OCI-LY1 (cell line): ENCODE results near the gene PUM2.

Source experiments
- H2AFZ ChIP-seq: fragments of 200-600 bp; sonication (generic), shearing (Covaris generic); 2 replicates; pipeline ENCODE4 v1.6.0; 2014; ENCODE audit warnings: antibody characterized with exemption, mild to moderate bottlenecking, low read length
- H3F3A ChIP-seq: fragments of 200-600 bp; sonication (generic), shearing (Covaris generic); 2 replicates; pipeline ENCODE4 v1.6.0; 2014; ENCODE audit warnings: mild to moderate bottlenecking, antibody characterized with exemption, low read length, moderate library complexity; ENCODE audit not compliant: insufficient read depth
- H3K27ac ChIP-seq: fragments of 200-600 bp; sonication (generic); 2 replicates; pipeline ENCODE4 v1.5.1; 2014; ENCODE audit warnings: low read length, mixed run types, mild to moderate bottlenecking, low read depth; ENCODE audit not compliant: poor library complexity, severe bottlenecking
- H3K27me3 ChIP-seq: fragments of 200-600 bp; sonication (generic); 2 replicates; pipeline ENCODE4 v1.6.0; 2014; ENCODE audit warnings: antibody characterized with exemption, mild to moderate bottlenecking, low read length, moderate library complexity; ENCODE audit not compliant: insufficient read depth
- H3K36me3 ChIP-seq: fragments of 200-600 bp; sonication (generic); 2 replicates; pipeline ENCODE4 v1.6.1; 2014; ENCODE audit warnings: mild to moderate bottlenecking, antibody characterized with exemption, low read length, moderate library complexity, mixed read lengths; ENCODE audit not compliant: insufficient read depth
- H3K4me1 ChIP-seq: fragments of 200-600 bp; sonication (generic); 2 replicates; pipeline ENCODE4 v1.5.1; 2014; ENCODE audit warnings: mild to moderate bottlenecking, low read length, moderate library complexity; ENCODE audit not compliant: insufficient read depth, severe bottlenecking
- H3K4me2 ChIP-seq: fragments of 200-600 bp; sonication (generic), shearing (Covaris generic); 2 replicates; pipeline ENCODE4 v1.6.1; 2014; ENCODE audit warnings: low read length
- H3K4me3 ChIP-seq: fragments of 200-600 bp; sonication (generic); 2 replicates; pipeline ENCODE4 v1.5.1; 2014; ENCODE audit warnings: low read length, low read depth, mild to moderate bottlenecking, mixed read lengths; ENCODE audit not compliant: poor library complexity, severe bottlenecking
- H3K79me2 ChIP-seq: fragments of 200-600 bp; shearing (Covaris generic); 2 replicates; pipeline ENCODE4 v1.6.1; 2016; ENCODE audit warnings: mixed run types, low read length, mixed read lengths; ENCODE audit not compliant: insufficient read depth
- H3K9ac ChIP-seq: fragments of 200-600 bp; sonication (generic), shearing (Covaris generic); 2 replicates; pipeline ENCODE4 v1.6.1; 2014; ENCODE audit warnings: mild to moderate bottlenecking, low read length, mixed read lengths
- H3K9me2 ChIP-seq: fragments of 200-600 bp; sonication (generic), shearing (Covaris generic); 2 replicates; pipeline ENCODE4 v1.6.1; 2014; ENCODE audit warnings: low read depth, mild to moderate bottlenecking, low read length, mixed read lengths
- H3K9me3 ChIP-seq: fragments of 200-600 bp; shearing (Covaris generic); 2 replicates; pipeline ENCODE4 v1.6.1; 2014; ENCODE audit warnings: low read length, mixed read lengths
- H4K20me1 ChIP-seq: fragments of 200-600 bp; sonication (generic), shearing (Covaris generic); 2 replicates; pipeline ENCODE4 v1.6.0; 2016; ENCODE audit warnings: mild to moderate bottlenecking, low read length; ENCODE audit not compliant: insufficient read depth
- EZH2 ChIP-seq: fragments of 200-600 bp; sonication (generic), shearing (Covaris generic); IDR thresholded peaks from 2 replicates; pipeline ENCODE4 v1.8.0; 2017; ENCODE audit warnings: borderline replicate concordance, mixed run types, mild to moderate bottlenecking, antibody characterized with exemption, low read length, moderate library complexity, mixed read lengths
- TF ChIP-seq, protein P1 (sequence below): fragments of 200-600 bp; sonication (generic), shearing (Covaris generic); IDR thresholded peaks from 2 replicates; pipeline ENCODE4 v1.5.1; 2017; ENCODE audit warnings: mild to moderate bottlenecking, antibody characterized with exemption, low read length, moderate library complexity, mixed read lengths

Gene PUM2

DNA sequence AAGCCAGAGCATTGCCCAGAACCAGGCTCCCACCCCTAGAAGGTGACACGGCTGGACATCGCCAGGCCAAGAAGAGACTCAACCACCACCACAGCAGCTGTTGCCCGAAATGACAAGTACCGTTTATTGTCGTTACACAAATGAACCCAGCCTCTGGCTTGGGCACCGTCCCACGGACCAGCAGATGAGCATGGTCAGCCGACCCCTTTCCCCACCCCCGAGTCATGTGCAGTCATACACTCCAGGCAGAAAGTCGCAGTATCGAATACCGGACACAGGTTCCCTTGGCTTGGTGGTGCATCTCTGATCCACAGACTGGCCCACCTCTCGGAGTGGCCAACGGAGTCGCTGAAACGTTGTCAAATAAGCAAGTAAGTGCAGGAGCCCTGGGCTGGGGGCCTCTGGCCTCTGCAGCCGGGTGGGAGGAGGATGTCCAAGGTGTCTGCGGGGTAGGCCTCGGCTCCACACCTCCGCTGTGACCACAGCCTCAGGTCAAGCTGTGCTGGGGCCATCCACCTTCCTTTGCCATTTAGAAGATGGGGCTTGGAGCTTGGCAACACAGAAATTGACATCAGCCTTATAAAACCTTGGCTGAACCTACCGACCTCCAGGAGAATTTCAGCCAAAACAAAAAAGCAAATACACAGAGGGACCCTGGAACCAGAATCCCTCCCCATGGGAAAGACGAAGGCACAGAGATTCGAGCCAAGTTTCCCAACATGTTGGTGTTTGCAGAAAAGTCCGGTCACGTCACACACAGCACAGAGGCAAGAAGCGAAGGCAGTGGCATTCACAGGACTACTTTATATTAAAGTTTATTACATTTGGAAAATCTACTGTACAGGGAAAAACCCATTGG, 149.7 kb downstream of the PUM2 start:
- no peaks in the 10 kb centered on the region for H3K9me3 ChIP-seq
- H3K79me2 ChIP-seq: no peaks in the 10 kb centered on the region
- no peaks in the 10 kb centered on the region for H3F3A ChIP-seq
- H3K4me2 ChIP-seq: no peak overlapping the region
- no peak overlapping the region for H2AFZ ChIP-seq
- H3K27me3 ChIP-seq: no peaks in the 10 kb centered on the region
- H3K9me2 ChIP-seq: no peaks in the 10 kb centered on the region
- no peak overlapping the region for H3K9ac ChIP-seq
- H3K4me1 ChIP-seq: no peaks in the 10 kb centered on the region
- no peak overlapping the region for H3K4me3 ChIP-seq
- TF ChIP-seq, protein P1, sequence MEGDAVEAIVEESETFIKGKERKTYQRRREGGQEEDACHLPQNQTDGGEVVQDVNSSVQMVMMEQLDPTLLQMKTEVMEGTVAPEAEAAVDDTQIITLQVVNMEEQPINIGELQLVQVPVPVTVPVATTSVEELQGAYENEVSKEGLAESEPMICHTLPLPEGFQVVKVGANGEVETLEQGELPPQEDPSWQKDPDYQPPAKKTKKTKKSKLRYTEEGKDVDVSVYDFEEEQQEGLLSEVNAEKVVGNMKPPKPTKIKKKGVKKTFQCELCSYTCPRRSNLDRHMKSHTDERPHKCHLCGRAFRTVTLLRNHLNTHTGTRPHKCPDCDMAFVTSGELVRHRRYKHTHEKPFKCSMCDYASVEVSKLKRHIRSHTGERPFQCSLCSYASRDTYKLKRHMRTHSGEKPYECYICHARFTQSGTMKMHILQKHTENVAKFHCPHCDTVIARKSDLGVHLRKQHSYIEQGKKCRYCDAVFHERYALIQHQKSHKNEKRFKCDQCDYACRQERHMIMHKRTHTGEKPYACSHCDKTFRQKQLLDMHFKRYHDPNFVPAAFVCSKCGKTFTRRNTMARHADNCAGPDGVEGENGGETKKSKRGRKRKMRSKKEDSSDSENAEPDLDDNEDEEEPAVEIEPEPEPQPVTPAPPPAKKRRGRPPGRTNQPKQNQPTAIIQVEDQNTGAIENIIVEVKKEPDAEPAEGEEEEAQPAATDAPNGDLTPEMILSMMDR: no peak
- TF ChIP-seq EZH2: no peak
- no peak overlapping the region for H3K27ac ChIP-seq
- H4K20me1 ChIP-seq: no peaks in the 10 kb centered on the region
- H3K36me3 ChIP-seq: no peaks in the 10 kb centered on the region

DNA sequence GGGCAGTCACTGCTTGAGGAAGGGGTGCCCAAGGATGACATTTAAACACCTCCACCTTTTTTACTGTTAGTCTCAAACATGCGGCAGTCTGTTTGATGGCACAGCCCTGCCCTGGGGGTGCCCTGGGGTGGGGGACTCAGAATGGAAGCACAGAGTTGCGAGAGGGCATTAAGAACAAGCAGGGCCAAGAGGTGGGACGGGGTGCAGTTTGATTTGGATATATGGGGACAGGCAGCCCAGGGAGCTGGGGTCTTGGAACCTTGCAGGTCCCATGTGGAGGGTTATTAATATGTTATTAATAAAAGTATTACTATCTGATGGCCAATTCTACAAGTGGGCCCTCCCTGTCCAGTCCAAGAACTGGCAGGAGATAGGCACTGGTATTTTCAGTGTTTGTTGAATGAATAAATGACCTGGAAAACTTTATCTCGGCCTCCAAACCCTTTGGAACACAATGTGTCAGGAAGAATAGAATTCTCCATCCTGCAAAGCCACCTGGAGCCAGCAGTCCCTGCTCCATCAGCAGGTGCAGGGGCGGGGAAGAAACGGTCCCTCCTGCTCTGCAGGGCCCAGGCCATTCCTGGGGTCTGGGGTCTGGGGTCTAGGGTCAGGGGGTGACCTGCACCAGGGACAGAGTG, 150.9 kb downstream of the PUM2 start:
- H3K4me2 ChIP-seq: no peak overlapping the region
- H2AFZ ChIP-seq: no peak overlapping the region
- no peaks in the 10 kb centered on the region for H3F3A ChIP-seq
- no peaks in the 10 kb centered on the region for H3K36me3 ChIP-seq
- H3K27ac ChIP-seq: no peak overlapping the region
- no peaks in the 10 kb centered on the region for H3K27me3 ChIP-seq
- no peaks in the 10 kb centered on the region for H3K4me1 ChIP-seq
- no peaks in the 10 kb centered on the region for H3K9me2 ChIP-seq
- TF ChIP-seq, protein P1: no peak
- no peak for TF ChIP-seq EZH2
- no peak overlapping the region for H3K4me3 ChIP-seq
- H3K9ac ChIP-seq: no peak overlapping the region
- H3K9me3 ChIP-seq: no peaks in the 10 kb centered on the region
- no peaks in the 10 kb centered on the region for H4K20me1 ChIP-seq
- H3K79me2 ChIP-seq: no peaks in the 10 kb centered on the region

DNA sequence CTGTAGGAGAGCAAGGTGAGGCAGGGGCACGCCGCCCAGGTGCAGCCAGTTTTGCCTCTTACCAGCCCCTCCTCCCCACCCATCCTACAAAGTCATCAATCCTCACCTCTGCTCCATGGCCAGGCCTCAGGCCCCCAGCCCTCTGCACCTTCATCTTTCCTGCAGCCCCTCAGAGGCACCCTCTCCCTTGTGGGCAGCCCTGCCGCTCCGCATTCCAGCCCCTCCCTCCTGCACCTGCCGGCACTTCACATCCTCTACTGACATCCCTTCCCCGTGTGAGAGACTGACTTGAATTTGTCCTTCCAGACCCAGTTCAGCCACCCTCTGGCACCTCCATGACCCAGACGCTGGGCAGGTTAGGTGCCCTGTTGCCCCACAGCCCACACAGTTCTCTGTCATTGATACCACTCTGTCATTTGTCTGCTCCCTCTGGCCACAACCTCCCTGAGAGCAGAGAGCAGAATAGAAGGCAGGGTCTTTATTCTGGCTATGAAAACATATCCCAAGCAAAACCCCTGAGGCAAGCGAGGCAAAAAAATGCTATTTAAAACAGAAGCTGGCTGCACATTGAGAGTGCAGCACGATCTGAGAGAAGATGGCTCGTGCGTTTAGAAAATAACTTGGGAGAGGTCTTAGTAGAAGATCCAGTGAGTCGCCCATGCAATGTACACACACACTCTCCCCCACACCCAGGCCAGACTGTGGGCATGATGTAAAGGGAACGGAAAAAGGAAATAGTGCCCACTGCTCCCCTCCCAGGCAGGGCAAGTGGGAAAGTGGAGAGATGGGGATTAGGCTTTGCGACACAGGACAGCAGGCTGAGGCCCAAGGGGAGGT, 151.6 kb downstream of the PUM2 start:
- H3F3A ChIP-seq: no peaks in the 10 kb centered on the region
- TF ChIP-seq EZH2: no peak
- TF ChIP-seq, protein P1: no peak
- H3K4me2 ChIP-seq: no peak overlapping the region

More for the DNA sequence above, 151.6 kb downstream of the PUM2 start:
- no peak overlapping the region for H3K9ac ChIP-seq
- H3K9me2 ChIP-seq: no peaks in the 10 kb centered on the region
- no peaks in the 10 kb centered on the region for H3K9me3 ChIP-seq
- no peaks in the 10 kb centered on the region for H3K79me2 ChIP-seq
- H2AFZ ChIP-seq: no peak overlapping the region
- no peaks in the 10 kb centered on the region for H3K4me1 ChIP-seq
- H3K27me3 ChIP-seq: no peaks in the 10 kb centered on the region
- no peaks in the 10 kb centered on the region for H4K20me1 ChIP-seq
- H3K4me3 ChIP-seq: no peak overlapping the region
- no peak overlapping the region for H3K27ac ChIP-seq
- no peaks in the 10 kb centered on the region for H3K36me3 ChIP-seq
